ENCODE measurements around the gene PXDN. TPM values are rescaled to one million over a fixed set of nuclear protein-coding genes. Genes with fewer than 3 reads are reported as not detected.

Gene PXDN
- total RNA-seq, 4 donors from 2014 or later = 101 to 169 (median 134) TPM

DNA sequence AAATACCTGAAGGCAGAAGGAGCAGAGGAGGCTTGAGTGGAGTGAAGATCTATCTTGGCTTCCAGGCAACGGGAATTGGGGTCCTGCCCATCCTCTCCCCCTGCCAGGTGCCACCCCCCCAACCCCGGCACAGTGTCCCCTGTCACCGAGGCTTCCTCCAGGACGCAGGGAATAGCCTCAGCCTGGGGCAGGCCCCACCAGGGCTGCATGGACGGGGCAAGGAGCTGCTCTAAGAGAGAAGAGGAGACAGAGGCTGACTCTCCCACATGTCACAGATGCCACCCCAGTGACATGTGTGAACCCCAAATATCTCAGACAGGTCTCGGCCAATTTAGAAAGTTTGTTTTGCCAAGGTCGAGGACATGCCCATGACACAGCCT is 42.1 kb downstream of the PXDN start:
- TF ChIP-seq, protein P1, sequence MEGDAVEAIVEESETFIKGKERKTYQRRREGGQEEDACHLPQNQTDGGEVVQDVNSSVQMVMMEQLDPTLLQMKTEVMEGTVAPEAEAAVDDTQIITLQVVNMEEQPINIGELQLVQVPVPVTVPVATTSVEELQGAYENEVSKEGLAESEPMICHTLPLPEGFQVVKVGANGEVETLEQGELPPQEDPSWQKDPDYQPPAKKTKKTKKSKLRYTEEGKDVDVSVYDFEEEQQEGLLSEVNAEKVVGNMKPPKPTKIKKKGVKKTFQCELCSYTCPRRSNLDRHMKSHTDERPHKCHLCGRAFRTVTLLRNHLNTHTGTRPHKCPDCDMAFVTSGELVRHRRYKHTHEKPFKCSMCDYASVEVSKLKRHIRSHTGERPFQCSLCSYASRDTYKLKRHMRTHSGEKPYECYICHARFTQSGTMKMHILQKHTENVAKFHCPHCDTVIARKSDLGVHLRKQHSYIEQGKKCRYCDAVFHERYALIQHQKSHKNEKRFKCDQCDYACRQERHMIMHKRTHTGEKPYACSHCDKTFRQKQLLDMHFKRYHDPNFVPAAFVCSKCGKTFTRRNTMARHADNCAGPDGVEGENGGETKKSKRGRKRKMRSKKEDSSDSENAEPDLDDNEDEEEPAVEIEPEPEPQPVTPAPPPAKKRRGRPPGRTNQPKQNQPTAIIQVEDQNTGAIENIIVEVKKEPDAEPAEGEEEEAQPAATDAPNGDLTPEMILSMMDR (IDR thresholded peaks at IDR 0.05; ENCODE audit: low read depth) = no peak

DNA sequence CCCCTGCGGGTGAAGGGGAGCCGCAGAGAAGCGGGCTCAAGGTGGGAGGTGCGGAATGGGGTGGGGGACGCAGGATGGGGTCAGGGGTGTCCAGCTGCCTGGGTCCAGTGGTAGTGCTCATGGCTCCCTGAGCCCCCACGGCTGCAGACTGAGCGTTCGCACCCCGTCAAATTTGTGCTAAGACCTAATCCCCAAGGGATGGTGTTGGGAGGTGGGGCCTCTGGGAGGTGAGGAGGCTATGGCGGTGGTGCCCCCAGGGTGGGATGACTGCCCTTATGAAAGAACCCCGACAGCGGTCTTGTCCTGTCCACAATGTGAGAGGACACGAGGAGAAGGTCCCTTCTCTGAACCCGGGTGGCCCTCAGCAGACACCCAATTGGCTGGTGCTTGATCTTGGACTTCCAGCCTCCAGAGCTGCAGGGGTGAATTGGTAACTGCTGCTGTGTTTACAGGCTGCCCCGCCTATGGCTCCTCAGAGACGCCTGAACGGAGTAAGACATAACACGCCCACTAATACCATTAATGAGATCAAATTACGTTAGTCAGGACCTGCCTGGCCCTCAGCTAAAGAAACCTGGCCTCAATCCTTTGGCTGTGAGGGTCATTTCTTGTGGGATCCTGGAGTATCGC is 42.6 kb downstream of the PXDN start:
- TF ChIP-seq, protein P1 (IDR thresholded peaks at IDR 0.05; ENCODE audit: low read depth) = no peak

DNA sequence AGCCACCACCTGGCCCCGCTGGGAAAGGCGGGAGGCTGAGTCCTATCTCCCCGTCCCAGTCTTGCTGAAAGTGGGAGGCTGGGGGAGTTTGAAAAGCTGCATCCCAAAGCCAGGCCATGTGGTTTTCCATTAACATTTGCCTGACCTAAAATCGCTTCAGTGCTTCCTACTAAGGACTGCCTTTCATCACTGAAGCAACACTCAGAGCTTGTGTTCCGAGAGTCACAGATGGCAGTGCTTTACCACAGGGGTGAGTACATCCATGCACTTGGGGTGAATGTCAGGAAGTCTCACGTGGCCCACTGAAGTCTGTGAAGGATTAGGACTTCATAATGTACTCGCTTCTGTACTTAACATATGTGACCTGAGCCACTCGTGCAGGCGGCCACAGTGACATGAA is 43.3 kb downstream of the PXDN start:
- TF ChIP-seq, protein P1 (IDR thresholded peaks at IDR 0.05; ENCODE audit: low read depth) = no peak

DNA sequence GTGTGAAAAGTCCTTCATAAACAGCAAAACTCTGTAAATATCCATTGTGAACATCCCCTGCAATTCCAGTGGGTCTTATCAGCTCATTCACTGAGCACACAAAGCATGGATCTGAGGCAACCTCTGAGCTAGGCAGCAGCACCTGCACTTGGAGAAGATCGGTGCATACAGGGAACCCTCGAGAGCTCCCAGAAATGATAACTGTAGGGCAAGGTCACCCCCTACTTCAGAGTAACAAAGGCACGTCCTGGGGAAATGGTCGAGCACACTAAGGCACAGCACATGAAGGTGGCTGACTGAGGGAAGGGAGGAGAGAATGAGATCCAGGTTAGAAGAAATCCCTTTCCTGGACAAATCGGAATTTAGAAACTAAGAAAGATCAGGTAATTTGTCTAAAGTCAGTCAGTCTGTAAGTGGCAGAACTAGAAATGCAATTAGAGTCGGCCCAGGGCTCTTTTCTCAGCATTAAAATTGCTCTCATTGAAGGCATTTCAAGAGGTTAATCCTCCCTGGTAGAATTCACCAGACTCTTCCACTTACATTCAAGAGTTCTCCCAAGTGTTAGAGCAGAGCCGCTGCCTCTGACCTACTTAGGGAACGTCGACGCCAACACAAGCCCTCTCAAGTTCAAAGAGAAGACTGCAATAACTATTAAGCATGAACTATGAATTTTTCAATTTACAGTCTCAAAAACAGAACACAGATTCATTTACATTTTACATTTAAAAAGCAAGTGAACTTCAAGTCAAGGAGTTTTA is 45.9 kb downstream of the PXDN start:
- TF ChIP-seq, protein P1 (IDR thresholded peaks at IDR 0.05; ENCODE audit: low read depth) = no peak

DNA sequence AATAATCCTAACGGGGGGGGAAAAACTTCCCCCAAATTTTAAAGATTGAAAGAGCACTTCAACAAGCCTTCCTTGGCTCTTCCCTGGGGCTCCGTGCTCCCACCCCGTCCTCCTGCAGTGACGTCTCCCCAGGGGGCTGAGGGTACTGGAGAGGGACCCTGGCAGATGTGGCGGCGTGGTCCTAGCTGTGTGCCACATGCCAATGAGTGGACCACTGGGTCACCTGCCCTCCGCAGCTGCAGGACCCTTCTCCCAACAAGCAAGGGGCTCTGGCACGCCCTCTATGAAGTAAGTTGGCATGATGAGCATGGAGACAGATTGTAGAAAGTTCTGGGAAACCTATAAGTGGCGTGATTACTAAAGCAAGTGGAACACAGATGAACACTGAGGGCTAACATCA is 46.7 kb downstream of the PXDN start:
- TF ChIP-seq, protein P1 (IDR thresholded peaks at IDR 0.05; ENCODE audit: low read depth) = no peak

DNA sequence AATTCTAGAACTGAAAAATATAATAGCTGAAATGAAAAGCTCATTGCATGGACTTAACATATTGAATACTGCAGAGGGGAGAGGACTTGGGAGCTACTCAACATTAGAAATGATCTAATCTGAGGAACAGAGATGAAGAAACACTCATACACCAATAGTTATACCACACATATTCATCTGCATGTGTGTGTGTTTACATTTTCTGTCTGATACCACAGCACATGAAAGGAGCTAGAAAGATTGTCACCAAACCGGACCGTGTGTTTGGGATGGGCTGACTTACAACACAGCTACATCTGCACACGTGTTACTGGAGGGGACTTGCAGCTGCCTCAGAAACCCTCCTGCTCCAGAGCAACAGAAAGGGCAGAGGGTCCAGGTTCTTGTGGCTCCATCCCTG is 47.8 kb downstream of the PXDN start:
- TF ChIP-seq, protein P1 (IDR thresholded peaks at IDR 0.05; ENCODE audit: low read depth) = no peak

DNA sequence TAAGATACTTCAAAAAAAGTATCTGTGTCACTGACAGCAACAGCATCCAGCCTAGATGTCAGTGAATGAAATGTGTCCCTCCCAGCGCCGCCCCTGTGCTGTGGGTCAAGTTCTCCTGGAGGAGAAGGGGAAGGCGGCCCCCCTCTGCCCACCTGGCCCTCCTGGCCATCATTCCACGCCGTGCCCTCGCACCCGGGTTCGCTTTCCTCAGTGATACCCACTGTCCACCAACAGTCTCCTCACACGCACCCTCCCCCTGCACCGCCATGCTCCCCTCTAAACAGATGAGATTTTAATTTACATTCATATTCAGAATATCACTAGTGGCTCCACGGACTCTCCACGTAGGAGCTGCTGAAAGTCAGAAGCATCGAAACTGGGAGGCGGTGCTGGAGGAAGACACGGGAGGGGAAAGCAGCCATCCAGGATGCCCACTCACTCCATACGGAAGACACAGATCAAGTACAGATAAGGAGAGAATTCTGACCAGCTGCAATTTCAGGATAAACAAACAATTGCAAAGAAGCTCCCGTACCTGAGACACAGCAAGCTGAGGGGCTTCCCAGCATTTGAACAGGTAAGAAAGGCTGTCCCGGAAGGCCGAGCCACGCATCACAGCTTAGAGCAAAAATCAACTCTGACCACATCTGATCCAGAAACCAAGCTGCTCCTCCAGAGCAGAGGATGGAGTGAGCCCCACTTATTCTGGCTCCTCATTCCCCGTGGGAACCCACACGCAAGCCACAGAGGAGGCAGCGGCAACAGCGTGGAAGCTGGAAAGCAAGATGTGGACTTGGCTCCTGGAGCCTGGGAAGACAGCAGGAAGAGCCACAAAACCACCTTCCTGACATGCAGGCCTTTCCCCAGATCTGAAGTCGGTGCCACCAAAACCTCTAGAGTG is 49.7 kb downstream of the PXDN start:
- TF ChIP-seq, protein P1 (IDR thresholded peaks at IDR 0.05; ENCODE audit: low read depth) = no peak
